GM21423 (cell line): Measurements from ENCODE around the gene MECP2.

Experiments
- ATAC-seq: cut with Tn5 transposase; IDR thresholded peaks from one replicate; pipeline ENCODE4 v1.9.1; 2021; ENCODE audit warnings: mild to moderate bottlenecking, moderate library complexity; ENCODE audit not compliant: unreplicated experiment

Gene MECP2

GRCh38 chrX:154039577-154039976 lies 57.9 kb downstream of the MECP2 start:
- no peak for ATAC-seq

- ATAC-seq: no peak
These were observed 58.9 kb downstream of the MECP2 start for GRCh38 chrX:154038656-154039055.

GRCh38 chrX:154037754-154038153 lies 59.8 kb downstream of the MECP2 start:
- no peak for ATAC-seq

GRCh38 chrX:154036513-154036912 lies 61.0 kb downstream of the MECP2 start:
- ATAC-seq: no peak

GRCh38 chrX:154033848-154034247 lies 63.7 kb downstream of the MECP2 start:
- no peak for ATAC-seq

GRCh38 chrX:154032653-154033052 lies 64.9 kb downstream of the MECP2 start:
- no peak for ATAC-seq

GRCh38 chrX:154032160-154032559 lies 65.4 kb downstream of the MECP2 start:
- ATAC-seq: no peak

GRCh38 chrX:154030715-154031305 lies 66.7 kb downstream of the MECP2 start:
- no peak for ATAC-seq

- no peak for ATAC-seq
These were observed 67.3 kb downstream of the MECP2 start for GRCh38 chrX:154030266-154030665.

GRCh38 chrX:154029439-154029838 lies 68.1 kb downstream of the MECP2 start:
- ATAC-seq: no peak

- no peak for ATAC-seq
These were observed 68.9 kb downstream of the MECP2 start for GRCh38 chrX:154028502-154029184.

- ATAC-seq: no peak
These were observed 69.5 kb downstream of the MECP2 start for GRCh38 chrX:154027986-154028385.

- no peak for ATAC-seq
These were observed 70.5 kb downstream of the MECP2 start for GRCh38 chrX:154027022-154027402.

GRCh38 chrX:154026136-154027021 lies 71.1 kb downstream of the MECP2 start:
- no peak for ATAC-seq

- no peak for ATAC-seq
These were observed 72.3 kb downstream of the MECP2 start for GRCh38 chrX:154025230-154025629.

- no peak for ATAC-seq
These were observed 73.2 kb downstream of the MECP2 start for GRCh38 chrX:154024271-154024670.

- ATAC-seq: no peak
These were observed 74.1 kb downstream of the MECP2 start for GRCh38 chrX:154023276-154024000.

GRCh38 chrX:154022108-154022507 lies 75.4 kb downstream of the MECP2 start:
- ATAC-seq: no peak

GRCh38 chrX:154021131-154021611 lies 76.3 kb downstream of the MECP2 start:
- ATAC-seq: no peak

- no peak for ATAC-seq
These were observed 76.9 kb downstream of the MECP2 start for GRCh38 chrX:154020536-154021115.
